Measurements from ENCODE around the gene TMEM163.

The TMEM163 gene

GRCh38 chr2:134438371-134438770 lies 280.4 kb downstream of the TMEM163 start:
- Mint-ChIP-seq H3K36me3 (ENCODE audit: low read depth) (peaks cover 82% of the 10 kb centered on the region), H3K9me3 (no peaks in the 10 kb centered on the region), H3K4me3 (no peak overlapping the region), H3K27ac (no peak overlapping the region), H3K4me1 (ENCODE audit: low read depth) (no peaks in the 10 kb centered on the region), H3K27me3 (no peaks in the 10 kb centered on the region)
- DNase-seq = no peak

- Mint-ChIP-seq H3K4me3 (no peak overlapping the region), H3K9me3 (no peaks in the 10 kb centered on the region), H3K27me3 (no peaks in the 10 kb centered on the region), H3K4me1 (ENCODE audit: low read depth) (no peaks in the 10 kb centered on the region), H3K27ac (no peak overlapping the region), H3K36me3 (ENCODE audit: low read depth) (peaks cover 84% of the 10 kb centered on the region)
- no peak for DNase-seq
Observed at GRCh38 chr2:134436706-134437105, 282.1 kb downstream of the TMEM163 start.

GRCh38 chr2:134435936-134436335 lies 282.9 kb downstream of the TMEM163 start:
- H3K4me1 Mint-ChIP-seq (ENCODE audit: low read depth) = no peaks in the 10 kb centered on the region
- peaks cover 86% of the 10 kb centered on the region for H3K36me3 Mint-ChIP-seq (ENCODE audit: low read depth)
- no peaks in the 10 kb centered on the region for H3K9me3 Mint-ChIP-seq
- no peaks in the 10 kb centered on the region for H3K27me3 Mint-ChIP-seq
- H3K4me3 Mint-ChIP-seq = no peak overlapping the region
- H3K27ac Mint-ChIP-seq = peak overlapping the region; percentile 49
- DNase-seq = no peak

- H3K36me3 Mint-ChIP-seq (ENCODE audit: low read depth) = peaks cover 89% of the 10 kb centered on the region
- no peaks in the 10 kb centered on the region for H3K4me1 Mint-ChIP-seq (ENCODE audit: low read depth)
- peak overlapping the region; percentile 49 for H3K27ac Mint-ChIP-seq
- no peaks in the 10 kb centered on the region for H3K27me3 Mint-ChIP-seq
- H3K4me3 Mint-ChIP-seq = no peak overlapping the region
- H3K9me3 Mint-ChIP-seq = no peaks in the 10 kb centered on the region
- DNase-seq = no peak
Observed at GRCh38 chr2:134435505-134435904, 283.3 kb downstream of the TMEM163 start.

- Mint-ChIP-seq H3K27me3 (no peaks in the 10 kb centered on the region), H3K4me1 (ENCODE audit: low read depth) (no peaks in the 10 kb centered on the region), H3K27ac (no peak overlapping the region), H3K9me3 (no peaks in the 10 kb centered on the region), H3K4me3 (no peak overlapping the region), H3K36me3 (ENCODE audit: low read depth) (peaks cover 89% of the 10 kb centered on the region)
- no peak for DNase-seq
Observed at GRCh38 chr2:134433979-134434378, 284.8 kb downstream of the TMEM163 start.

GRCh38 chr2:134433469-134433868 lies 285.3 kb downstream of the TMEM163 start:
- H3K4me3 Mint-ChIP-seq = no peak overlapping the region
- H3K36me3 Mint-ChIP-seq (ENCODE audit: low read depth) = peaks cover 89% of the 10 kb centered on the region
- H3K27me3 Mint-ChIP-seq = no peaks in the 10 kb centered on the region
- H3K27ac Mint-ChIP-seq = no peak overlapping the region
- H3K9me3 Mint-ChIP-seq = no peaks in the 10 kb centered on the region
- DNase-seq = no peak
- no peaks in the 10 kb centered on the region for H3K4me1 Mint-ChIP-seq (ENCODE audit: low read depth)

GRCh38 chr2:134432435-134432883 lies 286.3 kb downstream of the TMEM163 start:
- H3K4me1 Mint-ChIP-seq (ENCODE audit: low read depth) = no peaks in the 10 kb centered on the region
- H3K9me3 Mint-ChIP-seq = no peaks in the 10 kb centered on the region
- H3K36me3 Mint-ChIP-seq (ENCODE audit: low read depth) = peaks cover 96% of the 10 kb centered on the region
- H3K4me3 Mint-ChIP-seq = no peak overlapping the region
- no peak overlapping the region for H3K27ac Mint-ChIP-seq
- no peak for DNase-seq
- no peaks in the 10 kb centered on the region for H3K27me3 Mint-ChIP-seq

- no peak for DNase-seq
- Mint-ChIP-seq H3K36me3 (ENCODE audit: low read depth) (peaks cover 96% of the 10 kb centered on the region), H3K9me3 (no peaks in the 10 kb centered on the region), H3K4me3 (no peak overlapping the region), H3K27ac (no peak overlapping the region), H3K4me1 (ENCODE audit: low read depth) (no peaks in the 10 kb centered on the region), H3K27me3 (no peaks in the 10 kb centered on the region)
Observed at GRCh38 chr2:134431838-134432434, 286.9 kb downstream of the TMEM163 start.

- Mint-ChIP-seq H3K27me3 (no peaks in the 10 kb centered on the region), H3K4me3 (no peak overlapping the region), H3K4me1 (ENCODE audit: low read depth) (peaks cover 13% of the 10 kb centered on the region), H3K36me3 (ENCODE audit: low read depth) (peaks cover 97% of the 10 kb centered on the region), H3K9me3 (no peaks in the 10 kb centered on the region), H3K27ac (no peak overlapping the region)
- no peak for DNase-seq
Observed at GRCh38 chr2:134429886-134430285, 288.9 kb downstream of the TMEM163 start.

GRCh38 chr2:134426721-134427120 lies 292.1 kb downstream of the TMEM163 start:
- no peaks in the 10 kb centered on the region for H3K27me3 Mint-ChIP-seq
- peaks cover 13% of the 10 kb centered on the region for H3K4me1 Mint-ChIP-seq (ENCODE audit: low read depth)
- H3K27ac Mint-ChIP-seq = no peak overlapping the region
- H3K4me3 Mint-ChIP-seq = no peak overlapping the region
- H3K36me3 Mint-ChIP-seq (ENCODE audit: low read depth) = peaks cover 96% of the 10 kb centered on the region
- no peak for DNase-seq
- no peaks in the 10 kb centered on the region for H3K9me3 Mint-ChIP-seq

GRCh38 chr2:134425724-134426496 lies 292.9 kb downstream of the TMEM163 start:
- DNase-seq = no peak
- Mint-ChIP-seq H3K4me3 (no peak overlapping the region), H3K36me3 (ENCODE audit: low read depth) (peaks cover 93% of the 10 kb centered on the region), H3K27ac (peak overlapping the region; percentile 69), H3K9me3 (no peaks in the 10 kb centered on the region), H3K4me1 (ENCODE audit: low read depth) (peaks cover 13% of the 10 kb centered on the region), H3K27me3 (no peaks in the 10 kb centered on the region)

- no peak for DNase-seq
- Mint-ChIP-seq H3K36me3 (ENCODE audit: low read depth) (peaks cover 72% of the 10 kb centered on the region), H3K4me3 (no peak overlapping the region), H3K9me3 (no peaks in the 10 kb centered on the region), H3K27ac (no peak overlapping the region), H3K4me1 (ENCODE audit: low read depth) (peaks cover 16% of the 10 kb centered on the region), H3K27me3 (no peaks in the 10 kb centered on the region)
Observed at GRCh38 chr2:134421556-134422328, 297.1 kb downstream of the TMEM163 start.

- Mint-ChIP-seq H3K4me1 (ENCODE audit: low read depth) (peaks cover 11% of the 10 kb centered on the region), H3K9me3 (no peaks in the 10 kb centered on the region), H3K36me3 (ENCODE audit: low read depth) (peaks cover 70% of the 10 kb centered on the region), H3K27ac (no peak overlapping the region), H3K4me3 (no peak overlapping the region), H3K27me3 (no peaks in the 10 kb centered on the region)
- DNase-seq = no peak
Observed at GRCh38 chr2:134420920-134421319, 297.9 kb downstream of the TMEM163 start.

- peaks cover 69% of the 10 kb centered on the region for H3K36me3 Mint-ChIP-seq (ENCODE audit: low read depth)
- no peaks in the 10 kb centered on the region for H3K9me3 Mint-ChIP-seq
- no peak for DNase-seq
- no peak overlapping the region for H3K4me3 Mint-ChIP-seq
- no peak overlapping the region for H3K27ac Mint-ChIP-seq
- peaks cover 5% of the 10 kb centered on the region for H3K4me1 Mint-ChIP-seq (ENCODE audit: low read depth)
- H3K27me3 Mint-ChIP-seq = no peaks in the 10 kb centered on the region
Observed at GRCh38 chr2:134420259-134420658, 298.5 kb downstream of the TMEM163 start.

Data from activated T-cell treated with anti-CD3 and anti-CD28 coated beads, Interleukin-2, amount 50 U/mL, for 24 hours (primary cell).